Measurements from ENCODE around the gene CYB561.

CYB561 gene

GRCh38 chr17:63445954-63446752 is at the start of gene CYB561:
CYB561 (minus strand) TSS chr17:63446306; CDS start chr17:63437547, 8,759 bp downstream.
- peak; percentile 75 to 91 (median 79) for DNase-seq

- no peak for DNase-seq
These were observed 49.4 kb upstream of the CYB561 start for GRCh38 chr17:63495491-63495890.

- DNase-seq: no peak
These were observed 48.3 kb upstream of the CYB561 start for GRCh38 chr17:63494300-63494928.

GRCh38 chr17:63493411-63493810 is 47.3 kb upstream of the CYB561 start:
- no peak for DNase-seq

- no peak for DNase-seq
These were observed 46.8 kb upstream of the CYB561 start for GRCh38 chr17:63492940-63493339.

- DNase-seq: no peak
These were observed 46.0 kb upstream of the CYB561 start for GRCh38 chr17:63491977-63492618.

- DNase-seq: no peak
These were observed 45.3 kb upstream of the CYB561 start for GRCh38 chr17:63491413-63491812.

GRCh38 chr17:63490858-63491400 is 44.8 kb upstream of the CYB561 start:
- DNase-seq: no peak

- DNase-seq: no peak
These were observed 44.2 kb upstream of the CYB561 start for GRCh38 chr17:63490329-63490728.

GRCh38 chr17:63489291-63489690 is 43.2 kb upstream of the CYB561 start:
- no peak for DNase-seq

- no peak for DNase-seq
These were observed 42.7 kb upstream of the CYB561 start for GRCh38 chr17:63488851-63489250.

- DNase-seq: no peak
These were observed 40.9 kb upstream of the CYB561 start for GRCh38 chr17:63487014-63487339.

- DNase-seq: no peak
These were observed 40.4 kb upstream of the CYB561 start for GRCh38 chr17:63486317-63487013.

- no peak for DNase-seq
These were observed 37.8 kb upstream of the CYB561 start for GRCh38 chr17:63483655-63484575.

- no peak for DNase-seq
These were observed 36.9 kb upstream of the CYB561 start for GRCh38 chr17:63483038-63483437.

GRCh38 chr17:63482509-63482908 is 36.4 kb upstream of the CYB561 start:
- DNase-seq: no peak

GRCh38 chr17:63481488-63481870 is 35.4 kb upstream of the CYB561 start:
- no peak for DNase-seq

- DNase-seq: no peak
These were observed 34.9 kb upstream of the CYB561 start for GRCh38 chr17:63480826-63481487.

- no peak for DNase-seq
These were observed 34.2 kb upstream of the CYB561 start for GRCh38 chr17:63480192-63480784.

- DNase-seq: no peak
These were observed 33.5 kb upstream of the CYB561 start for GRCh38 chr17:63479495-63480184.
